Astrocyte of the spinal cord (primary cell): Measurements from ENCODE around the gene ZNF24.

Experiments
- DNase-seq: peaks from one replicate; pipeline ENCODE4 v3.0.0; 2011; ENCODE audit warnings: low read depth, low spot score
- H3K4me3 ChIP-seq: 2 replicates; pipeline ENCODE4 v1.5.1; 2011; ENCODE audit warnings: low read depth, mild to moderate bottlenecking, low read length, moderate library complexity
- CTCF ChIP-seq: IDR thresholded peaks from 2 replicates; pipeline ENCODE4 v1.5.1; 2012; ENCODE audit warnings: low read depth, mild to moderate bottlenecking, low read length, inconsistent platforms
- in situ Hi-C: cut with HindIII; loops from 2 replicates; pipeline ENCODE4 v1.10.0; 2017; ENCODE audit warnings: low sequenced_read_pairs

Gene ZNF24

GRCh38 chr18:35345460-35345921, 1.3 kb upstream of the ZNF24 start:
- DNase-seq: no peak
- no peak for TF ChIP-seq CTCF
- in situ Hi-C loops: no loop called here
- no peak overlapping the region for H3K4me3 ChIP-seq

DNA sequence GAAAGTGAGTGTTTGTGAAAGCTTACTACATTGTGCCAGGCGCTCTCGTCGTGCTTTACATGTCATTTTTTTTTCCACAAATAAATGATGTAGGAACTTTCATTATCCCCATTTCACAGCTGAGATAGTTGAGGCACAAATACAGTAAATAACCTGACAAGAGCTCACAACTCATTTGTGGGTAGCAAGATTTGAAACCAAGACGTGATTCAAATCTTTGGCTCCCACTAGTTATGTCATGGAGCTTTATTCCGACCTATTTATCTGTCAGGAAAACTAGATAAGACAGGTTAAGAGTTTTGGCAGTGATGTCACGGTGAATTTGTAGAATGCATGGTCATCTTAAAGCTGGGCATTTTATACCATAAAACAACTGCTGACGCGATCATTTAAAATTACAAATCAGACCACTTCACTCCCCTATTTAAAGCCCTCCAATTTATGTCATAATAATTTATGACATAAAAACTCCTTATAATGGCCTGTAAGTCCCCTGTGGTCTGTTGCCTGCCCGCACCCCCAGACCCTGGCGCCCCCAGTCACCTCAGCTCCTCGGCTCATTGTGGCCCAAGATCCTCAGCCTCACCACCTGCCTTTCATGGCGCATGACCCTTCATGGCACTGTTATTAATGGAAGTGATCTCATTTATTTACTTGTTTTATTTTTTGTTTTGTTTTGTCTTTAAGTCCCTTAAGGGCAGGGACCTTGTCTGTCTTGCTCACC, 678 bp upstream of the ZNF24 start:
- in situ Hi-C loops: no loop called here
- peak overlapping the region; percentile 98 for H3K4me3 ChIP-seq
- DNase-seq: no peak
- TF ChIP-seq CTCF: no peak

DNA sequence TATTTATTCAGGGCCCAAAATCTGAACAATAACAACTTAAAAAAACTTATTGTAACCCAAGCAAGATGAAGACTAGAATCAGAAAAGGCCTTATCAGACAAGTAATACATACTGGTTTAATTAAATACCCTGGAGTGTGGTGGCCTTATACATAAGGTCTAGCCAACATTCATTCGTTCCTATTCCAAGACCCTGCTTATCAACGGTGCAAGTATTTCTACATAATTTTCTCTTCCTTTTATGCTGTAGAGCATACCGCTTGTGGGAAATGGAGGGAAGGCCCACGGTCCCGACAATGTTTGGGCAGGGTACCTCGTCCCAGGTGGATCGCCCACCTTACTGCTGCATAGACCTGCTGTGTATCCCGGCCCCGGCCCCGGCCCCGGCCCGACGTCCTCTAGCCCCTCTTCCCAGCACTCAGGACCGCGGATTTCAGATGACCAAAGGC, 708 bp downstream of the ZNF24 start:
- no peak for TF ChIP-seq CTCF
- no peak for DNase-seq
- peak overlapping the region; percentile 98 for H3K4me3 ChIP-seq
- in situ Hi-C loops: no loop called here

- DNase-seq: no peak
- no peak for TF ChIP-seq CTCF
- H3K4me3 ChIP-seq: no peak overlapping the region
- in situ Hi-C loops: no loop called here
Measured at GRCh38 chr18:35337286-35337685, 6.9 kb downstream of the ZNF24 start.

- no peak overlapping the region for H3K4me3 ChIP-seq
- TF ChIP-seq CTCF: no peak
- no peak for DNase-seq
- in situ Hi-C loops: no loop called here
Measured at GRCh38 chr18:35335866-35336265, 8.4 kb downstream of the ZNF24 start.

DNA sequence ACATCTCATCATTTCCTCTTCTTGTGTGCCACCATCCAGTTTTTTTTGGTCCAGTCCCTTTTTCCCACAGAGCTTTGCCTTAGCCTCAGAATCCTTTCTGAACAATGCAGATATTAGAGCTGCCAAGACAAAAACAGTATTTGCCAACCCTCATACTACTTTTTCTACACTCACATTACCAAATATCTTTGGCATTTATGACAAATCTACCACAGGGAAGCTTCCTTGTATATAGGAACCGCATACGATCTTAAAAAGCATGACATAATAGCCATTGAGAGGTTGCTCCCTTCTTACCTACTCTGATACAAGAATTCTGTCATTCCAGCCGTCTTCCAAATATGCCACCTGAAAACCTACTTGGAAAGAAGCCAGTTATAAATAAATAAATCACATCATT, 9.4 kb downstream of the ZNF24 start:
- no peak for TF ChIP-seq CTCF
- DNase-seq: peak; percentile 26
- in situ Hi-C loops: no loop called here
- no peak overlapping the region for H3K4me3 ChIP-seq
